ENCODE results near the gene BRF1. TPM values are rescaled to one million over a fixed set of nuclear protein-coding genes. Genes with fewer than 3 reads are reported as not detected.
A peak's percentile ranks its signal among the peaks of the same experiment; 100 is the strongest.
"Not testable (repeated sequence)": the region's sequence is repeated elsewhere in the genome, so short reads cannot be mapped to it uniquely, and the experiment has no call there.

Gene BRF1
- total RNA-seq, 4 donors from 2014 or later = 22.8 to 46.5 (median 30.7) TPM

DNA sequence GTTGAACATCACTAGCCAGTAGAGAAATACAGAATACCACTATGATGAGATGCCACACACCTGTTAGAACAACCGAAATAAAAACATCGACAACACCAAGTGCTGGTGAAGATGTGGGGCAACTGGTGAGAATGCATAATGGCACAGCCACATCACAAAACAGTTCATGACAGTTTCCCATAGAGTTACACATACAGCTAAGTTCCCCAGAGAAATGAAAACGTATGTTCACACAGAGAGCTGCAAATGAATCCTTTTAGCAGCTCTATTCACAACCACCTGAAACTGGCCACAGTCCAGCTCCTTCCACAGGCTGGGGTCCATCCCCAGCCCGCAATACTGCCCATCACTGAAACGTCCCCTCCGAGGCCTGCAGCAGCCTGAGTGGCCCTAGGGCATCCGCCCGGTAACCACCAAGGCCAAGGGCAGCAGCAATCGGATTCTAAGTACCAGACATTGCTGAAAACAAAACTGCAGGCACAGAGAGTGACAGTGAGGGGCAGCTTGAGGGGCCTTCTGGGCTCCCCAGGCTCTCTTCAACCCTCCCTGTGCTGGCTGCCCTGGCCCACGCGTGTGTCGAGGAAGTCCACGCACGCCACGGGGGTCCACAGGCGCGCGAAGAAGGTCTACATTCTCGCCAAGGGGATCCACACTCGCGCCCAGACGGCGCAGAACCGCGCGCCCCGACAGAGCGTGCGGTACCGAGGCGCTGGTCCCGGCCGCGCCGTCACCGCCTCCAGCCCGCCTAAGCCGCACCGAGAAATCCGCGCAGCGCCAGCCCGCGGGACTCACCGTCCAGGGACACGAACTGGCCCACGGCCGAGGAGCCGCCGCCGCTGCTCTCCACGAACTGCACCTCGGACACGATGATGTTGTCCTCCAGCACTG is 903 bp downstream of the BRF1 start:
- TF ChIP-seq, protein P1, sequence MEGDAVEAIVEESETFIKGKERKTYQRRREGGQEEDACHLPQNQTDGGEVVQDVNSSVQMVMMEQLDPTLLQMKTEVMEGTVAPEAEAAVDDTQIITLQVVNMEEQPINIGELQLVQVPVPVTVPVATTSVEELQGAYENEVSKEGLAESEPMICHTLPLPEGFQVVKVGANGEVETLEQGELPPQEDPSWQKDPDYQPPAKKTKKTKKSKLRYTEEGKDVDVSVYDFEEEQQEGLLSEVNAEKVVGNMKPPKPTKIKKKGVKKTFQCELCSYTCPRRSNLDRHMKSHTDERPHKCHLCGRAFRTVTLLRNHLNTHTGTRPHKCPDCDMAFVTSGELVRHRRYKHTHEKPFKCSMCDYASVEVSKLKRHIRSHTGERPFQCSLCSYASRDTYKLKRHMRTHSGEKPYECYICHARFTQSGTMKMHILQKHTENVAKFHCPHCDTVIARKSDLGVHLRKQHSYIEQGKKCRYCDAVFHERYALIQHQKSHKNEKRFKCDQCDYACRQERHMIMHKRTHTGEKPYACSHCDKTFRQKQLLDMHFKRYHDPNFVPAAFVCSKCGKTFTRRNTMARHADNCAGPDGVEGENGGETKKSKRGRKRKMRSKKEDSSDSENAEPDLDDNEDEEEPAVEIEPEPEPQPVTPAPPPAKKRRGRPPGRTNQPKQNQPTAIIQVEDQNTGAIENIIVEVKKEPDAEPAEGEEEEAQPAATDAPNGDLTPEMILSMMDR (IDR thresholded peaks at IDR 0.05) = no peak
- ATAC-seq (ENCODE audit: low FRiP score) (peak; percentile 19), DNase-seq (ENCODE audit: low spot score) (no peak)

DNA sequence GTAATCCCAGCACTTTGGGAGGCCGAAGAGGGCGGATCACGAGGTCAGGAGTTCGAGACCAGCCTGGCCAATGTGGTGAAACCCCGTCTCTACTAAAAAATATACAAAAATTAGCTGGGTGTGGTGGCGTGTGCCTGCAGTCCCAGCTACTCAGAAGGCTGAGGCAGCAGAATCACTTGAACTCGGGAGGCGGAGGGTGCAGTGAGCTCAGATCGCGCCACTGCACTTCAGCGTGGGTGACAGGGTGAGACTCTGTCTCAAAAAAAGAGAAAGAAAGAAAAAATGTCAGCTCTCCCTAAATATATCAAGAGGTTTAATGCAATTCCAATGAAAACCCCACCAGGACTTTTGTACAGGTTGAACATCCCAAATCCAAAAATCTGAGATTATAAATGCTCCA is 3.5 kb downstream of the BRF1 start:
- ATAC-seq (ENCODE audit: low FRiP score); DNase-seq (ENCODE audit: low spot score): not testable (repeated sequence)

DNA sequence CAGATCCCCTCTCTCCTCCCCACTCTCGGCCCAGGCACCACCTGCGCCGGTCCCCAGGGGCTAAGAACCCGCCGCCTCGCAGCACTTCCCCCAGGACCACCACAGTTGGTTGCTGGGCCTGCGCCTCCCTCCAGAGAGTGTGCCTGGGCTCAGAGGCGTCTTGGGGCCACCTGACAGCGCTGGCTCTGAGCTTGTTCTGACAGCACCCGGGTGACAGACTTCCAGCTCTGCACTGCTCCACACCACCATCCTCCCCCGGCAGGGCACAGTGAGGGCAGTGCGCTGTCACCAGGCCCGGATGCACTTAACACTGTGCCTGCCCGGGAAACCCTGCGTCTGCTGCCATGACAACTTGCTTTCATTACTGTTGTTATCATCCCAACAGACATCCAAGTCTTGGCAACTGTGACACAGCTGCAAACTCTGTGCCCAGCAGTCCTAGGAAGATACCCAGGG is 6.6 kb downstream of the BRF1 start:
- DNase-seq (ENCODE audit: low spot score) = no peak
- TF ChIP-seq, protein P1 (IDR thresholded peaks at IDR 0.05) = no peak

DNA sequence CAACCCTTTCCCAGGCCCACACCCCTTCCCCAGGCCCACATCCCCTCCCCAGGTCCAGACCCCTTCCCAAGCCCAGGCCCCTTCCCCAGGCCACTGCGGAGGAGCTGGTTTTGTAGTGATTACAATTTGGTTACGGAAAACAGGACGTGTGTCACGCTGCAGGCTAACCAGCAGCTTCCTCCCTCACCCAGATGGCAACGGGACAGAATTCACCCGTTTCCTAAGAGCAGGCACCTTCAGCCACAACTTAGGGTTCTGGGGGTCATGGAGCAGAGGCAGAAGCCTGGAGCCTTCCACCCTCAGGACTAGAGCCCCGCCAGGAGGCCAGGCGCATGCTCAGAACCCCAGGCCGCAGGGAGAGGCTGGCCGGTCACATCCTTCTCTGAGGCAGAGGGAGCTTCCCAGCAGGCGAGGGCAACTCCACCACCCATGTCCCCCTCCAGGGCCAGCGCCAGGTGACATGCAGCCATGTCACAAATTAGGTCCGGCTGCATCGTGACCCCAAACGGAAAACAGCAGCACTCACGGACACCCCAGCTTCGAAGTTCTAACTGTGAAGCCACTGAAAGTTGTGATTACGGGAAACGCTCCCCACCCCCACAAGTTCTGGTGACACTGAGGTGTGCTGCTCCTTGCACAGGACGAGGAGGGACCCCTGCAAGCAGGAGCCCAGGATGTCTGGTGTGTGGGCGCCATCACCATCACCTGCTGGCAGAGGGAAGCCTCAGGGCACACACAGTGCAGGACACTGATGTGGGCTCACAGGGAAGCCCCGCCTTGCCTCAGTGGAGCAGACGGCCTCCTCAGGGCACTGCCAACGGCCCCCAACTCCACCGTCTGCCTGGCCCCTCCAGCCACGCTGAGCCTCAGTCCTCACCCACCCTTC is 7.7 kb downstream of the BRF1 start:
- TF ChIP-seq, protein P1 (IDR thresholded peaks at IDR 0.05) = no peak
- ATAC-seq (ENCODE audit: low FRiP score) (no peak), DNase-seq (ENCODE audit: low spot score) (no peak)

More for the DNA sequence above, 6.6 kb downstream of the BRF1 start:
- ATAC-seq (ENCODE audit: low FRiP score) = peak; percentile 25

DNA sequence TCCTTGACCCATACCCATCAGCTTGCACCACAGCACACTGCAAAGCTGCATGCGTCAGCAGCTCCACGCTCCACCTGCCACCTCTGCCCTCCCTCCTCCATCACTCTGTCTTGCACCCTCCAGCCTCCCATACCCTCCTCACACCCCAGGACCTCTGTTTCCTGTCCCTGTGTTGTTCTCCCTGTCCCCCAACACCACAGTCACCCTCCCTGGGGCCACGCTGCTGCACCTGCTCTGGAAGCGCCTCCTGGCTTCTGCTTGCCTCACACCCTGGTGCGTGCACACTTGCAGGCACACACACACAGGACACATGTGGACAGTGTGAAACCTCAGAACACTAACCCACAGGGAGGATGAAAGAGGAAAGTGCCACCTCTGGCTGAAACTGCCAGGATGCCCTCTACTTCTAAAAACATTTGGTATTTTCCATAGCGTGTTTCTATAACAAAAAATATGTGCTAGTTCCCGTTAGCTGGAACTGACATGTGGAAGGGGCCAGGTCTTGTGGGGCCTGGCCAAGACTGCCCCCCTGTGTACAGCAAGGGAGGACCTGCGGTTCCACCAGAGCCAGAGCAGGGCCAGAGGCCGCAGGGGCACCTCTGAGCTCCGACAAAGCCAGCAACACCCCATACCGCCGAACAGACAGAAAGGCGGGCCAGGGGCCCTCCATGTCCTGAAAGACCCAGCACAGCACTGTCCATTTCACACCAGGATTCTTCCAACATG is 10.0 kb downstream of the BRF1 start:
- TF ChIP-seq, protein P1 (IDR thresholded peaks at IDR 0.05) = no peak
- ATAC-seq (ENCODE audit: low FRiP score) (no peak), DNase-seq (ENCODE audit: low spot score) (no peak)

DNA sequence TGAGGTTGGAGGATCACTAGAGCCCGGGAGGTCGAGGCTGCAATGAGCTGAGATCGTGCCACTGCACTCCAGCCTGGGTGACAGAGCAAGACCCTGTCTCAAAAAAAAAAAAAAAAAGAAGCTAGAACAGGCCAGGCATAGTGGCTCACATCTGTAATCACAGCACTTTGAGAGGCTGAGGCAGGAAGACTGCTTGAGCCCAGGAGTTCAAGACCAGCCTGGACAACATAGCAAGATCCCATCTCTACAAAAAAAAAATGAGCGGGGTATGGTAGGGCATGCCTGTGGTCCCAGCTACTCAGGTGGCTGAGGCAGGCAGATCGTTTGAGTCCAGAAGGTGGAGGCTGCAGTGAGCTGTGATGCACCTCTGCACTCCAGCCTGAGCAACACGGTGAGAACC is 11.9 kb downstream of the BRF1 start:
- not testable (repeated sequence) for ATAC-seq (ENCODE audit: low FRiP score); DNase-seq (ENCODE audit: low spot score)

DNA sequence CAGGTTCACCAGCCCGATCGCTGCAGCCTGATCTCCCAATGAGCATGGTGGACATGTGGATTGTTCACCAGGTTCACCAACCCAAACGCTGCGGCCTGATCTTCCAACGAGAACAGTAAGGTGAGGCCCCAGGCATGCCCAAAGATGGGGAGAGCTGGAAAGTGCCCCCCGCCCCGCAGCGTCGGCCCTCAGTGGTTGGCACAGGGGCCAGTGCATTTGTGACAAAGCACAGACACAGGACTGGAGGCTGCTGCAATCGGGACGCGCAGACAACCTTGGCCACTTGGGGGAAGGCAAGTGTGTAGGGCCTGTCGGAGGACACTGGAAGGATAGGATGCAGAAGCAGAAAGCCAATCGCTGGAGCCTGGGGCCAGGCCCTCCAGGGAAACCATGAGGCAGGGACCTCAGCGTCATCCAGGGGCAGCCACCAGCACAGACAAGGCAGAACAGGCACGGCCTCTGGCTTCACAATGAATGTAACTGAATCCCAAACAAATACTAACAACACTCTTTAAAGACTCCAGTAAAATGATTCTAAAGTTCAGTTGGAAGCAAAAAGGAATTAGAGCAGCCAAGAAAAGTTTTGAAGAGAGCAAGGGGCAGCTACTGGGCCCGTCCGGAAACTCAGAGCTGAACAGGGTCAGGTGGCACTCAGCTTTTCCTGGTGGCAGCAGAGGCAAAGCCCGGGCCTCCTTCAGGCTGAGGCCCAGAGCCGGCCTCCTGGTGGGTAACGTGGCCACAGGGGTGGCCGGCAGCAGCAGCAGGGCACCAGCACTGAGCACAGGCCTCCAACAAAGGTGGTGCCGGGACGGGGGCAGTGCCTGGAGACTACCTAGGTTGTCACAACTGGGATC is 13.3 kb downstream of the BRF1 start:
- ATAC-seq (ENCODE audit: low FRiP score) = no peak
- DNase-seq (ENCODE audit: low spot score) = no peak
- TF ChIP-seq, protein P1 (IDR thresholded peaks at IDR 0.05) = no peak
